ENCODE measurements around the gene PANX2. TPM values are rescaled to one million over a fixed set of nuclear protein-coding genes. Genes with fewer than 3 reads are reported as not detected.
"Not testable (repeated sequence)": the region's sequence is repeated elsewhere in the genome, so short reads cannot be mapped to it uniquely, and the experiment has no call there.

PANX2 gene
- total RNA-seq, 2 experiments from 2014 or later = not detected

DNA sequence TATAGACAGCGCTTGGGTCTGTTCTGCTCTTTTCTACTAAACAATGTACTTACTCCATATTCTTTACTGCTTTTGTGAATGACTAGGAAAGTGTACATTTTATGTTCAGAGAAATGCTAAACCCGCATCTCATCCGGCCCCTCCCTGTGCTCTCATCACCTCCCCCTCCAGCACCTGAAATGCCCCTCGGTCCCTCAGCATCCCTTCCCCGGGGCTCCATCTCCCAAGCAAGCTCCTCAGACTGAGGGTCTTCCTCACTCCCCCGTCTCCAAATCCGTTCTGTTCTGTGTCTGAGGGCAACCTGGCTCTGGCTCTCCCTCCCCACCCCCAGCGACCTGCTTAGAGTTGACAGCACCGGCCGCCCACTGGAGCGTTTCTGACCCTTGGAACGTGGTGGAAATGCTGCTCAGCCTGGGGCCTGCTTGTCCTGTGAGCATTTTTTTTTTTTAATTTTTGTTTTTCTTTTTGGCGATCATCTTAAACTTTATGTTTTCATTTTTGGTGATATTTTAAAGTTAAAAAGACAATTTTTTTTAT is 31.7 kb downstream of the PANX2 start:
- intact Hi-C loops (cut with micrococcal nuclease; ENCODE audit: unreplicated experiment) = no loop called here
- H3K4me2 ChIP-seq (ENCODE audit: low read length) = peak overlapping the region; percentile 100
- peaks cover 24% of the 10 kb centered on the region for H3K4me1 ChIP-seq (ENCODE audit: insufficient read depth, low read length, poor library complexity, severe bottlenecking)
- CTCF ChIA-PET (ENCODE audit: unreplicated experiment) = no interaction called here
- H3K27ac ChIP-seq (ENCODE audit: low read depth, low read length, poor library complexity, severe bottlenecking) = peak overlapping the region; percentile 39
- TF ChIP-seq EZH2phosphoT487 (IDR thresholded peaks at IDR 0.05; ENCODE audit: borderline replicate concordance, low read depth, low read length) = no peak
- TF ChIP-seq, protein P1, sequence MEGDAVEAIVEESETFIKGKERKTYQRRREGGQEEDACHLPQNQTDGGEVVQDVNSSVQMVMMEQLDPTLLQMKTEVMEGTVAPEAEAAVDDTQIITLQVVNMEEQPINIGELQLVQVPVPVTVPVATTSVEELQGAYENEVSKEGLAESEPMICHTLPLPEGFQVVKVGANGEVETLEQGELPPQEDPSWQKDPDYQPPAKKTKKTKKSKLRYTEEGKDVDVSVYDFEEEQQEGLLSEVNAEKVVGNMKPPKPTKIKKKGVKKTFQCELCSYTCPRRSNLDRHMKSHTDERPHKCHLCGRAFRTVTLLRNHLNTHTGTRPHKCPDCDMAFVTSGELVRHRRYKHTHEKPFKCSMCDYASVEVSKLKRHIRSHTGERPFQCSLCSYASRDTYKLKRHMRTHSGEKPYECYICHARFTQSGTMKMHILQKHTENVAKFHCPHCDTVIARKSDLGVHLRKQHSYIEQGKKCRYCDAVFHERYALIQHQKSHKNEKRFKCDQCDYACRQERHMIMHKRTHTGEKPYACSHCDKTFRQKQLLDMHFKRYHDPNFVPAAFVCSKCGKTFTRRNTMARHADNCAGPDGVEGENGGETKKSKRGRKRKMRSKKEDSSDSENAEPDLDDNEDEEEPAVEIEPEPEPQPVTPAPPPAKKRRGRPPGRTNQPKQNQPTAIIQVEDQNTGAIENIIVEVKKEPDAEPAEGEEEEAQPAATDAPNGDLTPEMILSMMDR (conservative IDR thresholded peaks at IDR 0.05; ENCODE audit: low read length) = no peak
- POLR2A ChIA-PET = no interaction called here
- BruUV-seq (replicated peaks) = no TSS peak
- H3K79me2 ChIP-seq (ENCODE audit: insufficient read depth, low read depth, low read length) = peaks cover 32% of the 10 kb centered on the region
- peaks cover 53% of the 10 kb centered on the region for H3K36me3 ChIP-seq (ENCODE audit: insufficient read depth, low read length)
- peak; percentile 50 for DNase-seq (ENCODE audit: low spot score)
- peak overlapping the region; percentile 98 for H3K4me3 ChIP-seq (ENCODE audit: low read depth, low read length, poor library complexity, severe bottlenecking)
- no peaks in the 10 kb centered on the region for H3K9me2 ChIP-seq (ENCODE audit: insufficient read depth, low read length)
- peaks cover 8% of the 10 kb centered on the region; the same call in 1 of the 2 replicates for H3K9me3 ChIP-seq (ENCODE audit: low read length)
- H2AFZ ChIP-seq (ENCODE audit: low read length) = no peak overlapping the region
- H4K20me1 ChIP-seq (ENCODE audit: insufficient read depth, low read length) = 0 out of 2 replicates have a peak, but pooled peaks cover 8% of the 10 kb centered on the region

DNA sequence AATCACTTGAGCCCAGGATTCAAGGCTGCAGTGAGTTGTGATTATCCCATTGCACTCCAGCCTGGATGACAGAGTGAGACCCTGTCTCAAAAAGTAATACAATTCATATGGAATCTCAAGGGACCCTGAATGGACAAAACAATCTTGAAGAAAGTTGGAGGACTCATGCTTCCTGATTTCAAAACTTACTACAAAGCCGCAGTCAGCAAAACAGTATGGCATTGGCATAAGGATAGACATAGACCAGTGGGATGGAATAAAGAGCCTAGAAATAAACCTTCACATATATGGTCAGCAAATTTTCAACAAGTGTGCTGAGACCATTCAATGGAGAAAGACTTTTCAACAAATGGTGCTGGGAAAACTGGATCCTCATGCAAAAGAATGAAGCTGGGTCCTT is 32.8 kb downstream of the PANX2 start:
- no peak overlapping the region for H2AFZ ChIP-seq (ENCODE audit: low read length)
- POLR2A ChIA-PET = no interaction called here
- CTCF ChIA-PET (ENCODE audit: unreplicated experiment) = no interaction called here

DNA sequence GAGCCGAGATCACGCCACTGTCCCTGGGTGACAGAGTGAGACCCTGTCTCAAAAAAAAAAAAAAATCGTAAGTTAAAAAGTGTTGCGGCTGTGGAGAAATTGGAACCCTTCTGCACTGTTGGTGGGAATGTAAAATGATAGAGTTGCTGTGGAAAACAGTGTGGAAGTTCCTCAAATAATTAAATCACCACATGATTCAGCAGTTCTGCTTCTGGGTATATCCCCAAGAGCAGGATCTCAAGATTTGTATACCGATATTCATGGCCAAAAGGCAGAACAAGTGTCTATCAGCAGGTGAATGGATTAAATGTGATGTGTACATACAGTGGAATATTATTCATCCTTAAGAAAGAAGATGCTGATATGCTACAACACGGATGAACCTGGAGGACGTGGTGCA is 34.0 kb downstream of the PANX2 start:
- no peak for DNase-seq (ENCODE audit: low spot score)
- Histone ChIP-seq H3K4me2 (ENCODE audit: low read length) (no peak overlapping the region), H2AFZ (ENCODE audit: low read length) (no peak overlapping the region), H3K79me2 (ENCODE audit: insufficient read depth, low read depth, low read length) (peaks cover 32% of the 10 kb centered on the region), H3K27ac (ENCODE audit: low read depth, low read length, poor library complexity, severe bottlenecking) (no peak overlapping the region), H3K36me3 (ENCODE audit: insufficient read depth, low read length) (peaks cover 52% of the 10 kb centered on the region), H3K9me3 (ENCODE audit: low read length) (peaks cover 8% of the 10 kb centered on the region; the same call in 1 of the 2 replicates), H3K4me1 (ENCODE audit: insufficient read depth, low read length, poor library complexity, severe bottlenecking) (peaks cover 30% of the 10 kb centered on the region), H4K20me1 (ENCODE audit: insufficient read depth, low read length) (0 out of 2 replicates have a peak, but pooled peaks cover 8% of the 10 kb centered on the region), H3K9me2 (ENCODE audit: insufficient read depth, low read length) (no peaks in the 10 kb centered on the region), H3K4me3 (ENCODE audit: low read depth, low read length, poor library complexity, severe bottlenecking) (no peak overlapping the region)
- no TSS peak for BruUV-seq (replicated peaks)
- ChIA-PET POLR2A (no interaction called here), CTCF (ENCODE audit: unreplicated experiment) (no interaction called here)
- intact Hi-C loops (cut with micrococcal nuclease; ENCODE audit: unreplicated experiment) = no loop called here
- TF ChIP-seq EZH2phosphoT487 (IDR thresholded peaks at IDR 0.05; ENCODE audit: borderline replicate concordance, low read depth, low read length) = no peak
- TF ChIP-seq, protein P1 (conservative IDR thresholded peaks at IDR 0.05; ENCODE audit: low read length) = no peak

More for the DNA sequence above, 32.8 kb downstream of the PANX2 start:
- Histone ChIP-seq H3K79me2 (ENCODE audit: insufficient read depth, low read depth, low read length) (peaks cover 32% of the 10 kb centered on the region), H3K9me3 (ENCODE audit: low read length) (peaks cover 8% of the 10 kb centered on the region; the same call in 1 of the 2 replicates), H4K20me1 (ENCODE audit: insufficient read depth, low read length) (0 out of 2 replicates have a peak, but pooled peaks cover 8% of the 10 kb centered on the region), H3K4me1 (ENCODE audit: insufficient read depth, low read length, poor library complexity, severe bottlenecking) (peaks cover 31% of the 10 kb centered on the region), H3K4me3 (ENCODE audit: low read depth, low read length, poor library complexity, severe bottlenecking) (no peak overlapping the region), H3K9me2 (ENCODE audit: insufficient read depth, low read length) (no peaks in the 10 kb centered on the region), H3K36me3 (ENCODE audit: insufficient read depth, low read length) (peaks cover 56% of the 10 kb centered on the region), H3K27ac (ENCODE audit: low read depth, low read length, poor library complexity, severe bottlenecking) (no peak overlapping the region), H3K4me2 (ENCODE audit: low read length) (no peak overlapping the region)
- TF ChIP-seq, protein P1 (conservative IDR thresholded peaks at IDR 0.05; ENCODE audit: low read length) = no peak
- TF ChIP-seq EZH2phosphoT487 (IDR thresholded peaks at IDR 0.05; ENCODE audit: borderline replicate concordance, low read depth, low read length) = no peak
- no peak for DNase-seq (ENCODE audit: low spot score)
- intact Hi-C loops (cut with micrococcal nuclease; ENCODE audit: unreplicated experiment) = no loop called here
- BruUV-seq (replicated peaks) = no TSS peak

DNA sequence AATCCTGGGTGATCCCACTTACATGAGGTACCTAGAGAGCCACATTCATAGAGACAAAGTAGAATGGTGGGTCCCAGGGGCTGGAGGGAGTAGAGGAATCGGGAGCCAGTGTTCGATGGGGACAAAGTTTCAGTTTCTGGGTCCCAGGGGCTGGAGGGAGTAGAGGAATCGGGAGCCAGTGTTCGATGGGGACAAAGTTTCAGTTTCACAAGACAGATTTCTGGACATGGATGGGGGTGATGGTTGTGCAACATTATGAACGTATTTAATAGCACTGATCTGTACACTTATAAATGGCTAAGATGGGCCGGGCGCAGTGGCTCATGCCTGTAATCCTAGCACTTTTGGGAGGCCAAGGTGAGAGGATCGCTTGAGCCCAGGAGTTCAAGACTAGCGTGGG is 34.5 kb downstream of the PANX2 start:
- H3K9me2 ChIP-seq (ENCODE audit: insufficient read depth, low read length); H2AFZ ChIP-seq (ENCODE audit: low read length); H3K9me3 ChIP-seq (ENCODE audit: low read length); BruUV-seq (replicated peaks); DNase-seq (ENCODE audit: low spot score); intact Hi-C loops (cut with micrococcal nuclease; ENCODE audit: unreplicated experiment); H4K20me1 ChIP-seq (ENCODE audit: insufficient read depth, low read length); H3K4me2 ChIP-seq (ENCODE audit: low read length); CTCF ChIA-PET (ENCODE audit: unreplicated experiment); H3K27ac ChIP-seq (ENCODE audit: low read depth, low read length, poor library complexity, severe bottlenecking); H3K4me3 ChIP-seq (ENCODE audit: low read depth, low read length, poor library complexity, severe bottlenecking); POLR2A ChIA-PET: not testable (repeated sequence)
- H3K79me2 ChIP-seq (ENCODE audit: insufficient read depth, low read depth, low read length) = peaks cover 32% of the 10 kb centered on the region
- H3K4me1 ChIP-seq (ENCODE audit: insufficient read depth, low read length, poor library complexity, severe bottlenecking) = peaks cover 26% of the 10 kb centered on the region
- H3K36me3 ChIP-seq (ENCODE audit: insufficient read depth, low read length) = peaks cover 55% of the 10 kb centered on the region

Data from OCI-LY7 (cell line).